GM12801 (cell line): Measurements from ENCODE around the gene UPF1.

ENCODE experiments used
- CTCF ChIP-seq: IDR thresholded peaks from one replicate; pipeline ENCODE4 v1.5.1; 2011; ENCODE audit warnings: control low read depth; ENCODE audit not compliant: insufficient read length; ENCODE audit errors: extremely low read depth

The UPF1 gene

GRCh38 chr19:18863843-18864362 is 32.1 kb downstream of the UPF1 start:
- TF ChIP-seq CTCF: no peak

DNA sequence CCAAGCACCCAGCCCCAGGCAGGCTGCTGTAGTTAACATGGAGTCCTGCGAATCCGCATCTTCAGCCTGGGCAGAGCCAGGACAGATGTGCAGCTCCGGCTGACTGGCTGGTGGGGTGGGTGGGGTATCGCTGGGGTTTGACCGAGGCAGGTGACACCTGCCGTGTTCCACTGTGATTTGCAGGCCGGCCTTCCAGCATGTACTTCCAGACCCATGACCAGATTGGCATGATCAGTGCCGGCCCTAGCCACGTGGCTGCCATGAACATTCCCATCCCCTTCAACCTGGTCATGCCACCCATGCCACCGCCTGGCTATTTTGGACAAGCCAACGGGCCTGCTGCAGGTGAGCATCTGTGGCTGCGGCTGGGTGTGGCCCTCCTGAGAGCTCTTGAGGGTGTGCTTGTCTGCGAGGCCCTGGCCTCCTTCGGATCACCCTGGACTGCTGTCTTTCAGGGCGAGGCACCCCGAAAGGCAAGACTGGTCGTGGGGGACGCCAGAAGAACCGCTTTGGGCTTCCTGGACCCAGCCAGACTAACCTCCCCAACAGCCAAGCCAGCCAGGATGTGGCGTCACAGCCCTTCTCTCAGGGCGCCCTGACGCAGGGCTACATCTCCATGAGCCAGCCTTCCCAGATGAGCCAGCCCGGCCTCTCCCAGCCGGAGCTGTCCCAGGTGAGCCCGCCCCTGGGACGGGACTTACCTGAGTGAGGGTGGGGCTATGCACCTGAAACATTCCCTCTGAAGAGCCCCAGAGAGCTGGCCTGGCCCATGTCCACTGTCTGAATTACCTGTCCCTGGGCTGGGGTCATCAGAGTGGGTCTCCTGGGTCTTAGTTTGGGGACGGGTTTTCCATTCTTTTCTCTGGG is 33.6 kb downstream of the UPF1 start:
- no peak for TF ChIP-seq CTCF

DNA sequence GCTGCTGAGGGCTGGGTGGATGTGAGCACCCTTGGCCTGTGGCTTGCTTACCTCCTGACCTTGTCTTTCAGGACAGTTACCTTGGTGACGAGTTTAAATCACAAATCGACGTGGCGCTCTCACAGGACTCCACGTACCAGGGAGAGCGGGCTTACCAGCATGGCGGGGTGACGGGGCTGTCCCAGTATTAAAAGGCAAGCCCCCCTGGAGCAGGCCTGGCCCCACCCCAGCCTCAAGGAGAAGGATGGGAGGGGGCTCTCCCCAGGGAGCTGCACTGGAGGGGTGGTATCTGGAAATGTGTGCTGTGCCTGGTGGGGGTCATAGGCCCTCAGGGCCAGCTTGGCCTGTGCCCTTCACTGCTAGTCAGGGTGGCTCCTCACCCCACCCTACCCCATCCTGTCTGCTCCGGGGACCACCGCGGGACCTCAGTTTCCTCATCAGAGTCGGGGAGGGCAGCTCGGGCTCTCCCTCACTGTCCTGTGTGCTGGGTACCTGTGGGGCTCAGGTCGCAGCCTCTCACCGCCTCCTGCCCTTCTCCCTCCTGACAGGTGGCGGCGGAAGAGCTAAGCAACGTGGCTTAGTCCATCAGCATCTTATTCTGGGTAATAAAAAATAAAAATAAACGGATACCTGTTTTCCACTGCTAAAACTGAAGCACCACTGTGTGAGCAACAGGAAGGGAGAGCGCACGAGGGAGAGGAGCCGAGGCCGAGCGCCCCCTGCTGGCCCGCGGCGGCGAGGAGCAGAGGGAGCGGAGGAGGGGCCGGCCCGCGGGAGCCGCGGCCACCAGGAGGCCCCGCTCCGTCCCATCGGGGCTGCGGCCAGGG is 34.4 kb downstream of the UPF1 start:
- no peak for TF ChIP-seq CTCF

DNA sequence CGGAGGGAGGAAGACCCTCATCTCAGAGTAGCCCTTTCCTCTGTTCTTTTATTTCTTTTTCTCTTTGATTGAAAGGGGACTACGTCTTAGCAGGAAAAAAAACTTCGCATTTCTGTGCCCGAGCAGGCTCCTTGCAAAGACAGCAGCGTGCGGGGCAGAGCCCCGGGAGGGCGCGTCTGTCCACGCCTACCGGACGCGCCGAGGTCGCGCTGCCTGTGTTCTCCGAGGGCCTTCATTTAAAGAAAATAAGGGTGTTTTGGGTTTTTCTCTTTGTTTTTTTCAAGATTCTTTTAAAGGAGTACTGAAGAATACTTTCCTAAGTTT is 35.0 kb downstream of the UPF1 start:
- no peak for TF ChIP-seq CTCF

DNA sequence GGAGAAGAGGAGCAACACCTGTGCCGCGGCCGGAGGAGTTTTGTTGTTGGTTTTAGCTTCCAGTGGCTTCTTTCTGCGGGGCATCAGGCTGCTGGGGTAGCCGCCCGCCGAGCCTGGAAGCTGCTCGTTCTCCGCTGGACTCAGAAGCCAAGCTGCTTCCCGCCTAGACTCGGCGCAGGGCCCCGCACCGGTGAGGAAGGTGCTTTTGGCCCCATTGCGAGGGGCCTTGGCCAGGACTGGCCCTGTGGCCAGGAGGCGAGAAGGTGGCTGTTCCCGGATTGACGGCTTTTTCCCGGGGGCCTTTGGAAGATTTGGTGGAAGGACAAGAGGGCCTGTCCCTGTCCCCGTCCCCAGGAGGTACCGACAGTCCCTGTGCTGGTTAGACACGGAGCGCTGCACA is 35.4 kb downstream of the UPF1 start:
- TF ChIP-seq CTCF: no peak

- no peak for TF ChIP-seq CTCF
Measured at GRCh38 chr19:18867751-18868150, 36.0 kb downstream of the UPF1 start.

DNA sequence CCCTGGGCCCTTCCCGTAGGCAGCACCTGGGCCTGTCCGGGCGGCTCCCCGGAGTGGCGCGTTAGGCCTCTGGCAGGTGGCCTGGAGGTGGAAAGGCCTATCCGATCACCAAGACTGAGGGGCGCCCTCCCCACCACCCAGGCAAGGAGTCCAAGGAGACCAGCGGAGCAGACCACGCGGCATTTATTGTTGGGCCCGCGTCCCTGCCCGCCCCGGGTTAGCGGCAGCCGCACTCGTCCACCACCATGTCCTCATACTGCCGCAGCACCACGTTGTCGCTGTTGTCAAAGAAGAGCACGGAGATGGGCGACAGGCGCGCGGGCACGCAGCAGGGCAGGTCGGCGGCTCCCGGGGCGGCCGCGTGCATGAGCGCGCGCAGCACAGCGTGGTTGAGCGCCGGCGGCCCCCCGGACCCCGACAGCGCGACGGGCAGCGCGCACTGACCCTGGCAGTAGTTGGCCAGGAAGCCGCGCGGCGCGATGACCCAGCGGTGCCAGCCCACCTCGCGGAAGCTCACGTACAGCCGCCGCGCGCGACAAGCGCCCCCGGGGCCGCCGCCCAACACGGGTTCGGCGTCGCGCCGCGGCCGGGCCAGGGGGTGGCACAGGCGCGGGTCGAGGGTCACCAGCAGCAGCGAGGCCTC is 36.7 kb downstream of the UPF1 start:
- TF ChIP-seq CTCF: no peak
